Activated CD4-positive, alpha-beta T cell treated with anti-CD3 and anti-CD28 coated beads for 4 hours (primary cell): ENCODE results near the gene VSIG2.
A peak's percentile ranks its signal among the peaks of the same experiment; 100 is the strongest.

Experiments used
- DNase-seq, 2 donors: peaks; one replicate each; pipeline ENCODE4 v3.0.0-alpha.2; 2020

The VSIG2 gene

DNA sequence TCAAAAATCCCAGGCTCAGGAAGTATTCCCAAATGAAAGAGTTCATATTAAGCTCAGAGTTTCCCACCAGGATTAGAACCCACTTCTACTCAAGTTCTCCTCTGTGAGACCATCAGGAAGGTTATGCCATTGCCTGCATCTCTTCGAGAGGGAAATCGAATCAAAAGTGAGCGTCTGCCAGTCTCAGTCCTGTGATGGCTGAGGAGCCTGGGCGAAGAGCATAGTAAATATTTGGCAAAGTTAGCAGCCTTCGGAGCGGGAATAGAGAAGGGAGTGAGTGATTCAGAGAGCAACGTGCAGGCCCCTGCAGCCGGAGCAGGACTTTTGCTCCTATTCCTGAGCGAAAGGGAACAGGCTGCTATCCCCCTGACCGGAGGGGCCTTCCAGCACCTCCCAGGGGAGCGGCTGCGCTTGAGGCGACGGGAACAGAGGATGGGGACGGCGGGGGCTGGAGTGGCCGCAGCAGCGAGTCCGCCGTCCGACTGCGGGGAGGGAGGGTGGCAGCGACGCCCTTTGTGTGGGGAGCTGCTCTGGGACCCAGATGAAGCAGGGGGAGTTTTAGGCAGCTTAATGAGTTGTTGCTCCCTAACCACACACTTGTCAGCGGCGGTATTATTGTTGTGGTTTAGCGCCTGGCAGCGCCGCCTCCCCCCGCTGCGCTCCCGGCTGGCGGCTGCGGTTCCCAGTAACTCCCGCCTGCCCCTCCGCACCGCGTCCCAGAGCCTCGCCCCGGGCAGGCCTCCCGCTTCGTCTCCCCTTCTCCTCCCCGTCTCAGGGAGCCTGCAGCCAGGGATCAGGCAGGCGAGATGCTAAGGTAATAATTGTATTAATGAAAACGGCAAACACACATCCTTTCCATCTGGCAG, 34.0 kb downstream of the VSIG2 start:
- DNase-seq: peak in 1 of 2 donors; percentile 7

GRCh38 chr11:124717421-124717785, 34.7 kb downstream of the VSIG2 start:
- no peak for DNase-seq

DNA sequence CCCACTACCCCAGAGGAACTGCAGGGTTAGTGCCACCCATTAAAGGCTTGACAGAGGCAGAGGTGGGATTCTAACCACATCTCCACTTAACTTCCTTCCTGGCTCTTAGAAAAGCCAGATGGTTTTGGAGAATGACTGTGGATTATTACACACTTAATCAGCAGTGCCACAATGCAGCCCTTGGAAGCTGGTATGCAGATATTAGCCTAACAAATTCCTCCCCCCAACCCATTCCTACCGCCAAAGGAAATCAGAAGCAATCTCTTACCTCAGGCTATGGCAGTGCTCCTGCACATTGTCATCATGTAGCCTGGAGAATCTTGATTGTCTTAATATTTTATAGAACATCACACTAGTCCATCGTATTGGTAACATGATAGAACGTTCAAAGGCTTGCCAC, 35.5 kb downstream of the VSIG2 start:
- no peak for DNase-seq

GRCh38 chr11:124712392-124712791, 39.7 kb downstream of the VSIG2 start:
- no peak for DNase-seq

DNA sequence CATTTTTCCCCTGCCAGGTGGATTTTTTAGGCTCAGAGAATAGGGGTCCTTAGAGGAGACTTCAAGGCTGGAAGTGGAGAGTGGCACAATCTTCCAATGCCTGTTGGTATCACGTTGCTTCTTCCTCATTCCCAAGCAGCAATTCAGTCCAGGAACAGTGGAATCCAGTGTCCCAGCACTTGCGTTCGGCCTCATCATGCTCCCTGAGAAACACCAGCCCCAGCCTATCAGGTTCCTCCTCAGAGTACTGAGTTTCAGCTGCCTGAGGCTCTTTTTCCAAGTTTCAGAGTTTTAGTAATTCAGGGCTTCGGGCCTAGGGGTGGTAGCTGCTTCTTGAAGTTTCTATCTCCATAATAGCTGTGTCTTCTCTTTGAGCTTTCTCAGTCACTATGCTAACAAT, 44.2 kb downstream of the VSIG2 start:
- DNase-seq: no peak

- no peak for DNase-seq
Observed at GRCh38 chr11:124700028-124700427, 52.0 kb downstream of the VSIG2 start.

GRCh38 chr11:124699547-124699946, 52.5 kb downstream of the VSIG2 start:
- DNase-seq: no peak
